A673 (cell line): Measurements from ENCODE around the gene BMPR1B. TPM values are rescaled to one million over a fixed set of nuclear protein-coding genes. Genes with fewer than 3 reads are reported as not detected.

Experiments
- BruUV-seq: library from RNA; stranded (reverse); fragments of 400-500 nt; replicated peaks from 2 replicates; lab custom pipeline; 2021; lab: Mats Ljungman, UMichigan
- CTCF ChIA-PET: fragments of 300-600 bp; sonication (Branson Sonifier 250); formaldehyde crosslinking; loops from one replicate; lab custom pipeline; 2022; ENCODE audit warnings: antibody characterized with exemption; lab: Charles Lee
- POLR2A ChIA-PET: fragments of 300-600 bp; sonication (Branson Sonifier 250); formaldehyde crosslinking; loops from one replicate; lab custom pipeline; 2022; ENCODE audit warnings: antibody characterized with exemption; ENCODE audit not compliant: low non-redundant PET; lab: Charles Lee
- DNase-seq: peaks from one replicate; pipeline ENCODE4 v3.0.0-alpha.2; 2015; ENCODE audit warnings: low spot score
- H3K27ac ChIP-seq: fragments of 200-600 bp; sonication (generic); 2 replicates; pipeline ENCODE4 v1.5.1; 2016; ENCODE audit warnings: mixed run types, low read depth, mild to moderate bottlenecking, mixed read lengths, antibody characterized with exemption, low read length; ENCODE audit not compliant: poor library complexity, severe bottlenecking
- H3K27me3 ChIP-seq: fragments of 200-600 bp; sonication (generic); replicated peaks from 2 replicates; pipeline ENCODE4 v1.6.1; 2017; ENCODE audit warnings: mixed run types, low read depth, mild to moderate bottlenecking, mixed read lengths, antibody characterized with exemption, low read length; ENCODE audit not compliant: insufficient read depth, poor library complexity
- H3K36me3 ChIP-seq: fragments of 200-600 bp; sonication (generic); 2 replicates; pipeline ENCODE4 v1.6.1; 2016; ENCODE audit warnings: mixed run types, mild to moderate bottlenecking, mixed read lengths, antibody characterized with exemption, low read length; ENCODE audit not compliant: insufficient read depth, poor library complexity, severe bottlenecking
- H3K4me1 ChIP-seq: fragments of 200-600 bp; sonication (generic); 2 replicates; pipeline ENCODE4 v1.6.1; 2017; ENCODE audit warnings: mixed run types, mild to moderate bottlenecking, mixed read lengths, antibody characterized with exemption, low read length; ENCODE audit not compliant: insufficient read depth, poor library complexity, severe bottlenecking
- H3K4me3 ChIP-seq: fragments of 200-600 bp; sonication (generic); 2 replicates; pipeline ENCODE4 v1.5.1; 2016; ENCODE audit warnings: low read depth, mixed run types, mild to moderate bottlenecking, mixed read lengths, low read length; ENCODE audit not compliant: poor library complexity, severe bottlenecking
- H3K9me3 ChIP-seq: fragments of 200-600 bp; sonication (generic); 2 replicates; pipeline ENCODE4 v1.6.1; 2016; ENCODE audit warnings: mixed run types, low read depth, mild to moderate bottlenecking, mixed read lengths, antibody characterized with exemption, low read length; ENCODE audit not compliant: poor library complexity, severe bottlenecking
- EZH2 ChIP-seq: fragments of 200-600 bp; sonication (generic); IDR thresholded peaks from 2 replicates; pipeline ENCODE4 v1.6.1; 2017; ENCODE audit warnings: borderline replicate concordance, low read depth, mild to moderate bottlenecking, mixed read lengths, antibody characterized with exemption, low read length; ENCODE audit not compliant: poor library complexity, severe bottlenecking
- intact Hi-C: fragments of 100-400 bp; cut with micrococcal nuclease; formaldehyde crosslinking; loops from one replicate; pipeline ENCODE4 v1.10.0; 2022; ENCODE audit not compliant: unreplicated experiment
- total RNA-seq: library from RNA; stranded (reverse); gene quantifications from 2 replicates; pipeline ENCODE4 v1.2.3, GENCODE V29; 2021
- TF ChIP-seq, protein P1 (sequence below): fragments of 300-800, 200-600 bp; sonication (generic); conservative IDR thresholded peaks from 2 replicates; pipeline ENCODE4 v1.5.1; 2017; ENCODE audit warnings: low read depth, mild to moderate bottlenecking, antibody characterized with exemption, low read length, moderate library complexity, mixed read lengths

The BMPR1B gene
- total RNA-seq, 1 experiment from 2014 or later = 2.2 TPM

- H3K27ac ChIP-seq = no peak overlapping the region
- intact Hi-C loops = loop anchor here (10.0 kb wide), 1 partner anchor 366 kb away; no protein-coding TSS in a partner anchor
- no peaks in the 10 kb centered on the region for H3K27me3 ChIP-seq
- no TSS peak for BruUV-seq
- DNase-seq = no peak
- ChIA-PET POLR2A (no interaction called here), CTCF (no interaction called here)
- H3K36me3 ChIP-seq = no peaks in the 10 kb centered on the region
- H3K4me3 ChIP-seq = peak overlapping the region; percentile 58
- H3K4me1 ChIP-seq = no peaks in the 10 kb centered on the region
- TF ChIP-seq, protein P1, sequence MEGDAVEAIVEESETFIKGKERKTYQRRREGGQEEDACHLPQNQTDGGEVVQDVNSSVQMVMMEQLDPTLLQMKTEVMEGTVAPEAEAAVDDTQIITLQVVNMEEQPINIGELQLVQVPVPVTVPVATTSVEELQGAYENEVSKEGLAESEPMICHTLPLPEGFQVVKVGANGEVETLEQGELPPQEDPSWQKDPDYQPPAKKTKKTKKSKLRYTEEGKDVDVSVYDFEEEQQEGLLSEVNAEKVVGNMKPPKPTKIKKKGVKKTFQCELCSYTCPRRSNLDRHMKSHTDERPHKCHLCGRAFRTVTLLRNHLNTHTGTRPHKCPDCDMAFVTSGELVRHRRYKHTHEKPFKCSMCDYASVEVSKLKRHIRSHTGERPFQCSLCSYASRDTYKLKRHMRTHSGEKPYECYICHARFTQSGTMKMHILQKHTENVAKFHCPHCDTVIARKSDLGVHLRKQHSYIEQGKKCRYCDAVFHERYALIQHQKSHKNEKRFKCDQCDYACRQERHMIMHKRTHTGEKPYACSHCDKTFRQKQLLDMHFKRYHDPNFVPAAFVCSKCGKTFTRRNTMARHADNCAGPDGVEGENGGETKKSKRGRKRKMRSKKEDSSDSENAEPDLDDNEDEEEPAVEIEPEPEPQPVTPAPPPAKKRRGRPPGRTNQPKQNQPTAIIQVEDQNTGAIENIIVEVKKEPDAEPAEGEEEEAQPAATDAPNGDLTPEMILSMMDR = no peak
- no peak for TF ChIP-seq EZH2
- no peaks in the 10 kb centered on the region for H3K9me3 ChIP-seq
Measured at GRCh38 chr4:94758700-94759399, 1.1 kb downstream of the BMPR1B start.

GRCh38 chr4:94759767-94760211 is 2.0 kb downstream of the BMPR1B start:
- DNase-seq = no peak
- Histone ChIP-seq H3K27me3 (no peaks in the 10 kb centered on the region), H3K9me3 (no peaks in the 10 kb centered on the region), H3K4me3 (no peak overlapping the region), H3K27ac (no peak overlapping the region), H3K4me1 (no peaks in the 10 kb centered on the region), H3K36me3 (no peaks in the 10 kb centered on the region)
- BruUV-seq = no TSS peak
- TF ChIP-seq EZH2 = no peak
- TF ChIP-seq, protein P1 = no peak
- intact Hi-C loops = loop anchor here (10.0 kb wide), 1 partner anchor 365 kb away; no protein-coding TSS in a partner anchor
- POLR2A ChIA-PET = no interaction called here
- CTCF ChIA-PET = no interaction called here

DNA sequence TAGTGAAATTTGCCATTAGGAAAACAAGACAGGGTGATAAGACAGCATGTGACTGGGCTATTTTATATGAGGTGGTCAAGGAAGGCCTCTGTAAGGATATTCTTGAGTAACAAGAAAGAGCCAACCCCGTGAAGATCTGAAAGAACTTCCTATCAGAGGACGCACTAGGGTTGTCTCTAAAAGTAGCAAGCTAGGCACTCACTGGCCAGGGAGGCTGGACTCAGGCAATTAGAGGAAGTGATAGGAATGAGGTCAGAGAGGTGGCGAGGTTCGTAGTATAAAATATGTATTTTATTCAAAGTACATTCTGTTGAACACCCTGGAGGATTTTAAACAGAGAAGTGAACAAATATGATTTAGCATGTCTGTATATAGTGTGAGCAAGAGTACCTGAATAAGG is 4.6 kb downstream of the BMPR1B start:
- intact Hi-C loops = no loop called here
- CTCF ChIA-PET = no interaction called here
- Histone ChIP-seq H3K4me3 (no peak overlapping the region), H3K9me3 (no peaks in the 10 kb centered on the region), H3K36me3 (no peaks in the 10 kb centered on the region), H3K27me3 (no peaks in the 10 kb centered on the region), H3K4me1 (peaks cover 3% of the 10 kb centered on the region), H3K27ac (no peak overlapping the region)
- no peak for DNase-seq
- no TSS peak for BruUV-seq
- no peak for TF ChIP-seq EZH2
- TF ChIP-seq, protein P1 = no peak
- POLR2A ChIA-PET = no interaction called here
